Right renal cortex interstitium (tissue), 3 donors: ENCODE measurements around the gene SH3TC1. TPM values are rescaled to one million over a fixed set of nuclear protein-coding genes. Genes with fewer than 3 reads are reported as not detected.

Experiments used
- DNase-seq, 3 donors: peaks; one replicate each; pipeline ENCODE4 v3.0.0-alpha.2; 2013; ENCODE audit warnings: low read depth in 3 of 3, low spot score in 2 of 3
- polyA plus RNA-seq, 3 donors: library from polyadenylated mRNA; unstranded; fragments of 120-200 nt; gene quantifications; one replicate each; pipeline ENCODE4 v1.2.1, GENCODE V29; 2013; ENCODE audit not compliant: insufficient read length in 3 of 3

Gene SH3TC1
- polyA plus RNA-seq, 3 donors = 19.3 to 22.3 (median 19.4) TPM

DNA sequence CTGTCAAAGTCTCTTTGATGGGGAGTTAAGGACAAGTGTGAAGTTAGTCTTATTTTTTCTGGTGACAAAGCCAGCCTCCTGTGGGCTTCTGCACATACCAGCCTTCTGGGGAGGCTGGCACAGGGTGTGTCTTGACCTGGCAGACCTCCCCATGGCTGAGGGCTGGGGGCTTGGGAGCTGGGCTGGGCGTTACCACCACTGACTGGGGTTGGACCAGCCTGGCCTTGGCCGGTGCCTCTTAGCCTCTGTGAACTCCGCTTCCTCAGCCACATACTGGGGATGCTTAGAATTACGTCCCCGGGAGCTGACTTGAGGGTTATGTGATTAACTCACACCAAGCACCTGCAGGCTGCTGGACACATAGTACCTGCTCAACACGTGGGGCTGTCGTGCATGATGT is 14.0 kb downstream of the SH3TC1 start:
- DNase-seq = no peak

DNA sequence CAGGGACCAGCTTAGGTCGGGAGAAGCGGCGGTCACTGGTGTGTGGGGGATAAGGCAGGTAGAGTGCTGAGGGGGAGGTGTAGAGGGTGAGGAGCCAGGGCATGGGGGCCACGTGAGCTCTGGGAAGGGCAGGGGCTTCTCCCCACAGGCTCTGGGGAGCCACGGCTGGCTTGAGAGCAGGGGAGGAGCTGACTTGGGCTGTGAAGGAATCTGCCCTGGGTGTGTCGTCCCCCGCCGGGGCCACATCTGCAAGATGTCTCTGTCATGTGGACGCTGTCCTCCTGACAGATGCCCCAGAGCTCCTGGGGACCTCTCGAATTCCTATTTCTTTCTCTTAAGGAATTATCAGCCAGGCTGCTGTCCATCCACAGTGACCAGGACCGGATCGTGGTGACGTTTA is 15.0 kb downstream of the SH3TC1 start:
- no peak for DNase-seq

DNA sequence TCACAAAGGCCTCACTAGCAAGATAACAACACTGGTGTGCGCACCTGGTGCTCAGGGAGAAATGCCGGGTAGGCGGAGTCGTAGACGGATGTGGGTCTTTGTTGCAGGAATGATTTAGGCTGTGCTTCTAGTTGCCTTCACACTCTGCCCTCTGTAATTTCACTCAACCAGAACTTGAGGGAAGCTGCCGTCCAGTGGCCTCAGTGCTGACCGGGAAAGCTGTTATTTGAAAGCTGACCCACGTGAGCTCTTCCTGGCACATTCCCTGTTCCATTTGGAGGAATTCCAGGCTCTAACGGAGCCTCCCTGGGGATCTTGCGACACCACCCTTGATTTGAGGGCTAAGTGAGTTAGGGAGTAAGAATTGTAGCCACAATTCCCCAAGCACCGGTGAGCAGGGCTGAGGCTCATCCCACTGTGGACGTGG is 15.9 kb downstream of the SH3TC1 start:
- peak in 1 of 3 donors; percentile 59 for DNase-seq

DNA sequence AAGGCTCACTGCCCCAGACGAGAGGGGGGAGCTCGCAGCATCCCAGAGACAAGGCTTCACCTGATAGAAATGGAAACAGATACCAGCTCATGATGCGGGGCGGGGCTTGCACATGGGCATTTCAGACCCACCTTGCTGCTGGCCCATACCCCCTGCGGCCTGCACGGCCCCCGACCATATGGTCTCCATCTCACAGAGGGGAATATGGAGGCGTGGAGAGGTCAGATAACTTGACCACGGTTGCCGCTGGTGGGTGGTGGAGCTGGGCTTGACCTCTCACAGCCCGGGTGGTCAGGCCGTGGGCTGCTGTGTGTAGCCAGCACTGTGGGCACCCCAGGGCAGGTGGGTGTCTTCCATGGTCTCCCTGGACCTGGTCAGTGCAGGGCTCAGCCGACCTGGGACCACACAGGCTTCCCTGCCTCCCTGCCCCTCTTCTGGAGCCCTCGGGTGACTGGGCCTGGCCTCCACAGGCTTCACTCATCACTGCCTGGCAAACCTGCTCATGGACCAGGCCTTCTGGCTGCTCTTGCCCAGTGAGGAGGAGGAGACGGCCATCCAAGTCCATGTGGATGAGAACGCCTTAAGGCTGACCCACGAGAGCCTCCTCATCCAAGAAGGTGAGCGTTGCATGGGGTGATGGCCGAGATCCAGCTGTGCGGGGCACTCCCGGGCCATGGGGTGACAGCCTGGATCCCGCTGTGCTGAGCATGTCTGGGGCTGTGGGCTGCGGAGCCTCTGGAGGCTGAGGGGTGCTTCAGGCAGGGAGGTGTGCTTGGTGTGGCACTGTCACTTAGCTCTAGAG is 16.8 kb downstream of the SH3TC1 start:
- no peak for DNase-seq

DNA sequence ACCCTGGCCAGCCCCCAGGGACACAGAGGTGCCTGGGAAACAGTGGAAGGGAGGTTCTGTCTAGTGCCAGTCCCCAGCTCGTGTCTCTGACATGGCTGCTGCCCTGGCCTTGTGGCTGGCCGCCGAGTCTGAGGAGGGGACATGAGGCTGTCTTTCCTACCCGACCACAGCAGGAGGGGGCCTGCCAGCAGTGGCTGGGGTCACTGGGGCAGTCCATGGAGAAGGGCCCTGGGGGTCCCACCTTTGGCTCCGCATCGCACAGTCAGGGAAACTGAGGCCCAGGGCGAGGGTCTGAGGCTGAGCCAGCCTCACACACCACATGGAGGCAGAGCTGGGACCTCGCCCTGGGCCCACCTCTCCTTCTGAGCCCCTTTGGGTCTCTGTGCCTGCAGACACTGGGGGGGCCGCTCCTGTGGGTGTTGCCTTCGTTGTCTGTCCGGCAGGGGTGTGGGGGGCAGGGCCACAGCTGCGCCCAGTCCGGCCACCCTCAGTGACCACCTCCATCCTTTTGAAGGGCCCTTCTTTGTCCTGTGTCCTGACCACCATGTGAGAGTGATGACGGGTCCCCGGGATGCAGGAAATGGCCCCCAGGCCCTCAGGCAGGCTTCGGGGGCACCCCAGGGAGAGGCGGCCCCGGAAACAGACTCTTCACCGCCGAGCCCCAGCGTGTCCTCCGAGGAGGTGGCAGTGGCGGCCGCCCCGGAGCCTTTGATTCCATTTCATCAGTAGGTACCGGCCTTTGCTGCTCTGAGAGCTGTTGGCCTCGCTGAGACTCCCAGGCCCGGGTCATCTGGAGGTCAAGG is 17.6 kb downstream of the SH3TC1 start:
- DNase-seq = no peak

DNA sequence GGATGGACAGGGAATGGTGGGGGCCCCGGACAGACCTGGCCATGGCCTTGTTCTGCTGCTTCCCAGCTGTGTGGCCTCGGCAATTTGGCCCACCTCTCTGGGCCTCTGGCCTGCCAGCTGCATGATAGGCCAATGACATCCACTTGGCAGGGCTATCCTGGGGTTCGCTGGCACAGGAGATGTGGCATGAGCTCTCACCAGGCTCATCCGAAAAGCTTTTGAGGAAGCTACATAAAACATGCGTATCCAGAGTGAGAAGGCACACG is 18.1 kb downstream of the SH3TC1 start:
- no peak for DNase-seq

DNA sequence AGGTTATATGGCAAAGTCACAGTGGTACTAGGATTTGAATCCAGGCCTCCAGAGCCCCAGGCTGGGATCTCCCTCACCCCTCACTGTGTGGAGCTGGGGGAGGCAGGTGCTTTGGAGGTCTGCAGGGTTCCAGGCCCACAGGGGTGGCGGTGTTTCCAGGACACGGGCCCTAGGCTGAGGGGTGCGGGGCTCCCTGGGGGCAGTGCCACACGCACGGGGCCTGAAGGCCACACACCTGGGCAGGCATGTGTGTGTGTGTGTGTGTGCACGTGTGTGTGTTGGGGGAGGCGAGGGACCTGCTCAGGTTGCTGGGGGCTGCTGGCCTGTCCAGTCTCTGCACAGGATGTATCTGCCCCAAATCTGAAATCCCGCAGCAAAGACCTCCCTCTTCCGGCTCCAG is 18.8 kb downstream of the SH3TC1 start:
- DNase-seq = no peak

DNA sequence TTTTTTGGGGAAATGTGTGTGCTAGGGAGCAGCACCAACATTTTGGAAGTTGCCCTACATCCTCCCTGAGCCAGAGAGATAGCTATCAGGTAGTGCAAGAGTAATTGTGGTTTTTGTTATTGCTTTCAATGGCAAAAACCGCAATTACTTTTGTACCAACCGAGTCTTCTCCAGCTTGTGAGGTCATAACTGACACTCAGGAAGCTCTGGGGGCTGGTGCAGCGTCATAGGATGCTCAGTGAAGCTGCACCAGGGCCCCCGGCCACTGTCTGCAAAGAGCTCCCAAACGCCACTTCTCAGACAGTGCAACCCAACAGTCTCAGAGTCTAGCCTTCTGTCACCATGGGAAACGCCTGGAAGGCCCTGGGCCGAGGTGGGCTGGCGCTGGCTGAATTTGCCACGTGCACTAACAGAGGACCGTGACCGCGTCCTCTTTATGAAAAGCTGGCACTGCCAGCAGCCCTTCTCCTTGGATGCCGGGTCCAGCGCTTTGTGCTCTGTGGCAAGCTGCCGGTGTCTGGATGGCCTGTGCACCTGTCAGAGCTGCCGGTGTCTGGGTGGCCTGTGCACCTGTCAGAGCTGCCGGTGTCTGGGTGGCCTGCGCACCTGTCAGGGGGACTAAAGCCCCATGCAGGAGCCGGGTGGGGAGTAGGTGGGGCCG is 19.4 kb downstream of the SH3TC1 start:
- DNase-seq = no peak

DNA sequence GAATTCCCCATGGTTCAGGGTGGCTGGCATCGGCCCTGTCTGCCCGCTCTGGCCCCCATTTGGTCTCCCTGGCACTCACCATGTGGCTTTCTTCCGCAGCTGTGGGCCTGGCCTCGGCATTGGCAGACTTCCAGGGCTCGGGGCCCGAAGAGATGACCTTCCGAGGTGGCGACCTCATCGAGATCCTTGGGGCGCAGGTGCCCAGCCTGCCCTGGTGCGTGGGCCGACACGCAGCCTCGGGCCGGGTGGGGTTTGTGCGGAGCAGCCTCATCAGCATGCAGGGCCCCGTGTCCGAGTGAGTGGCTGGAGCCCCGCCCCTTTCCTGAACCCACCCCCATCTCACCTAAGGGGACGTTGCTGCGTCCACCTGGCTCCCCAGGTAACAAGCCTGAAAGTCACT is 20.1 kb downstream of the SH3TC1 start:
- no peak for DNase-seq

DNA sequence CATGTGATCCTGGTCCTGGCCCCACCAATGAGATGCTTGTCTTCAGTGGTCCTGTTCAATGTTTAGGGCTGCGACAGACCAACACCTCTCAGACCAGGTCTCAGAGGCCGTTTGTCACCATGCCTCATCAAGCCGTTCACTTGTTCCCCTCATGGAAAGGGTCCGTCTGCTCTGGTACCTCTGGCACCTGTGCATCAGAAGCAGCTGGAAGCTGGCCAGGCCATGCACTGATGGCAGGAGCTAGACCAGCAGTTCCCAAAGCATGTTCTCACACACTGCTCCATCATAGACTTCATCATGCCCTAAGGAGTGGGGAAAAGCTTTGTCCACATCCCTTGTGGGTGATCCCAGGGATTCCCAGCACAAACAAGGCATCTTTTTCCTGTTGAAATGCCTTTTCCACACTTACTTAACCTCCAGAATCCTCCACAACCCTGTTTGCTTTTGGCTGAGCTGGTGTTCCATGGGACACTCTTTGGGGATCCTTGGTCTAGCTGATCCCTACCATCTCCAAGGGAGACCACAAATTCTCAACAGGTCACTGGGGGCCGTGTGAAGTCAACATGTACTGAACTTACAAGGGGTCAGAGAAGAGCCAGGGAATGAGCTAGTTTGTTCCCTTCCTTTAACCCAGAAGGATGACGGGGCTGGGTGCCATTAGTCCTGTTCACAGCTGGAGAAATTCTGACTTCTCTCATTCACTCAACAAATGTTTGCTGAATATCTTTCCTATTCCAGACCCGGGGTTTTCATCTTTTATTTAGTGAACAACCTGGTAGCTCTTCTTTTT is 21.8 kb downstream of the SH3TC1 start:
- DNase-seq = no peak

DNA sequence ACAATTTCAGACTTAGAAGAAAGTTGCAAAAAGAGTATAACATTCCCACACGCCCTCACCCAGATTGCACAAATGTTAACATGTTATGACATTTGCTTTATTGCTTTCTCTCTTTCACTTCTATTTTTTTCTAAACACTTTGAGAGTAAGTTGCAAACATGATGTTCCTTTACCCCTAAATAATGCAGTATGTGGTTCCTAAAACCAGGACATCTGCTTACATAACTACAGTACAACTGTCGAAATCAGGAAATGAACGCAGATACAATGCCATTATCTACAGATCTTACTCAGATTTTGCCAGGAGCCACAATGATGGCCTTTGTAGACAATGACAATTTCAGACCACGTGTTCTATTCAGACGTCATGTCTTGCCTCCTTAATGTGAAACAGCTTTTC is 22.4 kb downstream of the SH3TC1 start:
- no peak for DNase-seq

DNA sequence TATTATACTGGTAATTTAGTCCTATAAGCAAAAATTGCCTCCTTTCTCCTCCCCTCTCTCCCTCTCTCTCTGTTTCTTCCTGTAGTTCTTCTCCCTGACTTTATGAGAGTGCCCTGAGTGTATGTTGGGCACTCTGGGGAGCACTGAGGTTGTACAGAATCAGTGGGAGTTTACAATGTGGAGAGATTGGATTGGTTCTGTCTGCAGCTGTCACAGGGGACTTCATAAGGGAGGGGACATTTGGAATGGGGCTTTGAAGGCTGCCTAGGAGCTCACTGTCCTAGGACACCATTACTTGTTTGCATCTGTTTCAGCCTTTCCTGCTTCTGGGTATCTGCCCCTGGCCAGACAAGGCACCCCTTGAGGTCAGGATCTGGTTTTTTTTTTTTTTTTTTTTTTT is 22.9 kb downstream of the SH3TC1 start:
- no peak for DNase-seq

DNA sequence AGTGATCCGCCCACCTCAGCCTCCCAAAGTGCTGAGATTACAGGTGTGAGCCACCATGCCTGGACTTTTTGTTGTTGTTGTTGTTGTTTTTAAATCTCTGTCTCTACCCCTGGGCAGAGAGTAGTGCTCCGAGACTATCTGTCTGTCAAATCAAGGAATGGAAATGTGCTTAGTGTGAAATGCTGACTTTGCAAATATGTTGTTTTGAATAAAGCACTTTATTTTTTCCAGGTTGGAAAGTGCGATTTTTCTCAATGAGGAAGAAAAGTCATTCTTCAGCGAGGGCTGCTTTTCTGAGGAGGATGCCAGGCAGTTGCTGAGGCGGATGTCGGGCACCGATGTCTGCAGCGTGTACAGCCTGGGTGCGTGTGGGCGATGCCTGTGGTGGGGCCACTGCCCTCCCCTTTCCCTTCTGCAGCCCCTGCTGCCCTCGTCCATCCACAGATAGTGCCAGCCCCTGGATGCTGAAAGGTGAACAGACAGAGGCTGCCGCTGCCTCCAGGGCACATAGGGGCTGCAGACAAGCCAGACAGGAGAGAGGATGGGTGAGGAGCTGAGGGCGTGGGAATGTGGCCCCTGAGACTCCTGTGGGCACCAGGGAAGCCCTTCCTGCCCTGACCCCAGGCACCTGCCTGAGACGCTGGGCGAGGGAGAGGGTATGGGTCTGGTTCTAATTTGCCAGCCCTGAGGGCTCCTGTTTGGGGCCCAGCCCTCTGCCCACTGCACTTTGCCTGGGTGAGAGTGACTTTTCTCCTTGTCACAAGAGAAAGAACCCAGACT is 23.7 kb downstream of the SH3TC1 start:
- DNase-seq = no peak

DNA sequence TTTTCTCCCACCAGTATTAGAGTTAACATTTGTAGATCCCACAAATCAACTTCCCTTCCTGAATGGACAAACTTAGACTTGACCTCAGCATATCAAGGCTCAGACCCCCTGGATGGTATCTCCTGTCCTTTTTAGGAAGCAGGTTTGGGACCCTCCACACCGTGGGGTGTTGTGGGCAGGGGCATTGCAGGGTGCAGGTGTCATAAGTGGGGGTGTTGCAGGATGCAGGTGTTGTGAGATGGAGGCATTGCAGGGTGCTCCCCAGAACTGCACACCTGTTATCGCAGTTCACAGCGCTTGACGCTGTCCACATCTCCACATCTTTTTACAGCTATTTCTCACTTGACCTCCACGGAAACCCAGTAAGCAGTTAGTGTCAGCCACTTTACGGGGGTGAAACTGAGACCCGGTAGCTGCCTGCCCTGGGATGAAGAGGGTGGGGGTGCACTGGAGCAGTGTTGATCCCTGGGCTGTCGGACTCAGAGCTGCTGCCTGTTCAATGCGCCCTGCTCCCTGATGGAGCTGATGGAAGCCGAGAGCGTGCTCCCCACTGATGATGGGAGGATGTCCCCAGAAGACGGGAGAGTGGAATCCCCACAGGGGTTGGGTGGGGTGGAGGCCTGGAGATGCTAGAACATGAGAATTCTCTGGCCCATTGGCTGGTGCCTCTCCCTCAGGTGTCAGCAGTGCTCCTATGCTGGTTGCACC is 25.3 kb downstream of the SH3TC1 start:
- no peak for DNase-seq

DNA sequence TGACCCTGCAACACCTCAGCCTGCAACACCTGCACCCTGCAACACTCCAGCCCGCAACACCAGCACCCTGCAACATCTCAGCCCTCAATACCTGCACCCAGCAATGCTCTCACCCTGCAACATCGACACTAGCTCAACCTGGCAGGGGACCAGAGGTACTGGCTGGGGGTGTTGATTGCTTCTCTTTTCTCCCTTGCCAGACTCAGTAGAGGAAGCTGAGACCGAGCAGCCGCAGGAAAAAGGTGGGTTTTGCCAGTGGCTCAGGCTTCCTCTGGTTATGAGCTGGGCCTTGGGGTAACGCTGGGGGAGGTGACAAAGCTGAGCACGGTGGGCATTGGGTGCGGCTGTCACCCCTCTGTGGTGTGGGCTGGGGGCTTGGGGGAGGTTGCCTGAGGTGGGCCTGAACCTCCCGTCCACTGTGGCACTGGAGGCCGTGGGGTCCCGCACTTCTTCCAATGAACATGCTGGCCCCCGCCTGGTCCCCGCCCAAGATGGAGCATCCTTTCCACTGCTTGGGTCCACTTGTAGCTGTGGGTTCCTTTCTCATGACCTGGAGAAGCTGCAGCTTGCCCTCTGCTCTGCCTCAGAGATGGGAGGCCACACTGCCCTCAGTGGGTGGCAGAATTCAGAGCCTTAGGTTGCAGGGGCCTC is 26.0 kb downstream of the SH3TC1 start:
- no peak for DNase-seq

DNA sequence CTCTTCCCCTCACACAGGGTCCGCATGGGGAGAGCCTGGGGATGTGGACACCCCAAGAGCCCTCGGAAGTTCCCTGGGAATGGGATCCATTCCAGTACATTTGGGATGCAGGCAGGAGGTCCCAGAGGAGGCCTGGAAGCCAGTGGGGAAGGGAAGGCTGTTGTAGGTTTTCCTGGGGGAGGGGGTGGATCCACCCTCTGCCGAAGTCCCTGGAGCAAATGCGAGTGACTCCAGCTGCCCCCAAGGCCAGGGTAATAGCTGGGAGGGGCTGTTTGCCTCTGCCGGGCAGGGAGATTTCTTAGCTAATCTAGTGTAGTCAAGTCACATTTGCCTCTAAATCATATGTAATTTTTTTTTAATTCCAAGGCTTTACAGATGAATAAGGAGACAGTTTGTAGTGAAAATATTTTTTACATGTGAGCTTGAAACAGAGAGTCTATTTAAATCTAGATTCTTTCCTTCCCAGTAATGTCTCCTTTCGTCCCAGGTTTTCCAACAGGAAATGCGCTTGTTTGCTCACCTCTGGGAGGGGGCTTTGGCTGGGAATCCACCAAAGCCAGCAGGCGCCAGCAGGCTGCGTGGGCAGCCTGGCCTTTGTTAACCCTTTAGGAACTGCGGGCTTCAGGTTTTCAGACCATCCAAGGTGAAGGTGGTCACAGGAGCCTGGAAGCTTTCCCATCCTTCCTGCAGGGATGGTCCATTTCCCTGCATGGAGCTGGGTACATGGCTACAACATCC is 26.8 kb downstream of the SH3TC1 start:
- no peak for DNase-seq

DNA sequence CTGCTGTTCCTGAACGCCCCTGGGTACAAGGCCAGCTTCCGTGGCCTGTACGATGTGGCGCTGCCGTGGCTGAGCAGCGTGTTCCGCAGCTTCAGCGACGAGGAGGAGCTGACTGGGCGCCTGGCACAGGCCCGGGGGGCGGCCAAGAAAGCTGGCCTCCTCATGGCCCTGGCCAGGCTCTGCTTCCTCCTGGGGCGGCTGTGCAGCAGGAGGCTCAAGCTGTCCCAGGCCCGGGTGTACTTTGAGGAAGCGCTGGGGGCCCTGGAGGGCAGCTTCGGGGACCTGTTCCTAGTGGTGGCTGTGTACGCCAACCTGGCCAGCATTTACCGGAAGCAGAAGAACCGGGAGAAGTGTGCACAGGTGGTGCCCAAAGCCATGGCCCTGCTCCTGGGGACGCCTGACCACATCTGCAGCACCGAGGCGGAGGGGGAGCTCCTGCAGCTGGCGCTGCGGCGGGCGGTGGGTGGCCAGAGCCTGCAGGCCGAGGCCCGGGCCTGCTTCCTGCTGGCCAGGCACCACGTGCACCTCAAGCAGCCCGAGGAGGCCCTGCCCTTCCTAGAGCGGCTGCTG is 28.2 kb downstream of the SH3TC1 start:
- DNase-seq = no peak

DNA sequence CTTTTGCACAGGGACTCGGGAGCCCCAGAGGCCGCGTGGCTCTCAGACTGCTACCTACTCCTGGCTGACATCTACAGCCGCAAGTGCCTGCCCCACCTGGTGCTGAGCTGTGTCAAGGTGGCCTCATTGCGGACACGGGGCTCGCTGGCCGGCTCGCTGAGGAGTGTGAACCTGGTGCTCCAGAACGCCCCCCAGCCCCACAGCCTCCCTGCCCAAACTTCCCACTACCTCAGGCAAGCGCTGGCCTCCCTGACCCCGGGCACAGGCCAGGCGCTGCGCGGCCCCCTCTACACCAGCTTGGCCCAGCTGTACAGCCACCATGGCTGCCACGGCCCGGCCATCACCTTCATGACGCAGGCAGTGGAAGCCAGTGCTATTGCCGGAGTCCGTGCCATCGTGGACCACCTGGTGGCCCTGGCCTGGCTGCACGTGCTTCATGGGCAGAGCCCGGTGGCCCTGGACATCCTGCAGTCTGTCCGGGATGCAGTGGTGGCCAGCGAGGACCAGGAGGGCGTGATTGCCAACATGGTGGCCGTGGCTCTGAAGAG is 28.8 kb downstream of the SH3TC1 start:
- DNase-seq = no peak
